Measurements from ENCODE around the gene TPM1. TPM values are rescaled to one million over a fixed set of nuclear protein-coding genes. Genes with fewer than 3 reads are reported as not detected.
"Not testable (repeated sequence)": the region's sequence is repeated elsewhere in the genome, so short reads cannot be mapped to it uniquely, and the experiment has no call there.

TPM1 gene
- total and polyA plus RNA-seq, 2 donors: 22.9 to 145 TPM

- Histone ChIP-seq H3K4me3 (ENCODE audit: low read length in 2 of 2) (no peak overlapping the region), H3K27me3 (ENCODE audit: control insufficient read depth in 2 of 2, insufficient read depth in 1 of 2, low read length in 1 of 2) (no peaks in the 10 kb centered on the region), H3K9me3 (ENCODE audit: control insufficient read depth in 2 of 2, insufficient read depth in 1 of 2, low read length in 1 of 2) (peaks cover 0 to 7% of the 10 kb centered on the region in 2 donors), H3K4me1 (ENCODE audit: control insufficient read depth in 2 of 2, insufficient read depth in 2 of 2, low read length in 2 of 2) (no peaks in the 10 kb centered on the region), H3K36me3 (ENCODE audit: control insufficient read depth in 2 of 2, insufficient read depth in 2 of 2, low read length in 1 of 2) (no peaks in the 10 kb centered on the region), H3K27ac (ENCODE audit: low read depth in 1 of 2, low read length in 1 of 2) (no peak overlapping the region)
- DNase-seq (ENCODE audit: low read depth in 6 of 9, low spot score in 9 of 9): no peak
- 72% methylated on average over 7 of the region's 7 CpGs for WGBS
Observed at GRCh38 chr15:63104727-63105126, 62.2 kb downstream of the TPM1 start.

GRCh38 chr15:63105354-63105753, 62.8 kb downstream of the TPM1 start:
- not testable (repeated sequence) for H3K27me3 ChIP-seq (ENCODE audit: control insufficient read depth in 2 of 2, insufficient read depth in 1 of 2, low read length in 1 of 2); H3K9me3 ChIP-seq (ENCODE audit: control insufficient read depth in 2 of 2, insufficient read depth in 1 of 2, low read length in 1 of 2); H3K27ac ChIP-seq (ENCODE audit: low read depth in 1 of 2, low read length in 1 of 2); H3K4me3 ChIP-seq (ENCODE audit: low read length in 2 of 2); H3K4me1 ChIP-seq (ENCODE audit: control insufficient read depth in 2 of 2, insufficient read depth in 2 of 2, low read length in 2 of 2); DNase-seq (ENCODE audit: low read depth in 6 of 9, low spot score in 9 of 9); H3K36me3 ChIP-seq (ENCODE audit: control insufficient read depth in 2 of 2, insufficient read depth in 2 of 2, low read length in 1 of 2)
- 83% methylated on average over 8 of the region's 8 CpGs for WGBS

GRCh38 chr15:63107895-63108546, 65.5 kb downstream of the TPM1 start:
- H3K27me3 ChIP-seq (ENCODE audit: control insufficient read depth in 2 of 2, insufficient read depth in 1 of 2, low read length in 1 of 2): no peaks in the 10 kb centered on the region
- 93% methylated on average over 9 of the region's 9 CpGs for WGBS
- no peak for DNase-seq (ENCODE audit: low read depth in 6 of 9, low spot score in 9 of 9)

GRCh38 chr15:63109498-63109897, 67.0 kb downstream of the TPM1 start:
- no peak overlapping the region for H3K4me3 ChIP-seq (ENCODE audit: low read length in 2 of 2)
- no peaks in the 10 kb centered on the region for H3K27me3 ChIP-seq (ENCODE audit: control insufficient read depth in 2 of 2, insufficient read depth in 1 of 2, low read length in 1 of 2)
- no peaks in the 10 kb centered on the region for H3K36me3 ChIP-seq (ENCODE audit: control insufficient read depth in 2 of 2, insufficient read depth in 2 of 2, low read length in 1 of 2)
- H3K4me1 ChIP-seq (ENCODE audit: control insufficient read depth in 2 of 2, insufficient read depth in 2 of 2, low read length in 2 of 2): peaks cover 0 to 6% of the 10 kb centered on the region in 2 donors
- H3K27ac ChIP-seq (ENCODE audit: low read depth in 1 of 2, low read length in 1 of 2): no peak overlapping the region
- no peak for DNase-seq (ENCODE audit: low read depth in 6 of 9, low spot score in 9 of 9)
- peaks cover 0 to 7% of the 10 kb centered on the region in 2 donors for H3K9me3 ChIP-seq (ENCODE audit: control insufficient read depth in 2 of 2, insufficient read depth in 1 of 2, low read length in 1 of 2)
- 97% methylated on average over 2 of the region's 2 CpGs for WGBS

More at GRCh38 chr15:63107895-63108546, 65.5 kb downstream of the TPM1 start:
- peaks cover 0 to 7% of the 10 kb centered on the region in 2 donors for H3K9me3 ChIP-seq (ENCODE audit: control insufficient read depth in 2 of 2, insufficient read depth in 1 of 2, low read length in 1 of 2)
- H3K27ac ChIP-seq (ENCODE audit: low read depth in 1 of 2, low read length in 1 of 2): no peak overlapping the region
- no peak overlapping the region for H3K4me3 ChIP-seq (ENCODE audit: low read length in 2 of 2)
- H3K4me1 ChIP-seq (ENCODE audit: control insufficient read depth in 2 of 2, insufficient read depth in 2 of 2, low read length in 2 of 2): peaks cover 0 to 6% of the 10 kb centered on the region in 2 donors
- H3K36me3 ChIP-seq (ENCODE audit: control insufficient read depth in 2 of 2, insufficient read depth in 2 of 2, low read length in 1 of 2): no peaks in the 10 kb centered on the region

GRCh38 chr15:63109920-63110319, 67.4 kb downstream of the TPM1 start:
- 94% methylated on average over 2 of the region's 2 CpGs for WGBS
- Histone ChIP-seq H3K27ac (ENCODE audit: low read depth in 1 of 2, low read length in 1 of 2) (no peak overlapping the region), H3K4me3 (ENCODE audit: low read length in 2 of 2) (no peak overlapping the region), H3K36me3 (ENCODE audit: control insufficient read depth in 2 of 2, insufficient read depth in 2 of 2, low read length in 1 of 2) (no peaks in the 10 kb centered on the region), H3K27me3 (ENCODE audit: control insufficient read depth in 2 of 2, insufficient read depth in 1 of 2, low read length in 1 of 2) (no peaks in the 10 kb centered on the region), H3K4me1 (ENCODE audit: control insufficient read depth in 2 of 2, insufficient read depth in 2 of 2, low read length in 2 of 2) (peaks cover 0 to 6% of the 10 kb centered on the region in 2 donors), H3K9me3 (ENCODE audit: control insufficient read depth in 2 of 2, insufficient read depth in 1 of 2, low read length in 1 of 2) (peaks cover 0 to 7% of the 10 kb centered on the region in 2 donors)
- no peak for DNase-seq (ENCODE audit: low read depth in 6 of 9, low spot score in 9 of 9)

- peaks cover 0 to 6% of the 10 kb centered on the region in 2 donors for H3K4me1 ChIP-seq (ENCODE audit: control insufficient read depth in 2 of 2, insufficient read depth in 2 of 2, low read length in 2 of 2)
- H3K27me3 ChIP-seq (ENCODE audit: control insufficient read depth in 2 of 2, insufficient read depth in 1 of 2, low read length in 1 of 2): no peaks in the 10 kb centered on the region
- H3K9me3 ChIP-seq (ENCODE audit: control insufficient read depth in 2 of 2, insufficient read depth in 1 of 2, low read length in 1 of 2): peaks cover 0 to 6% of the 10 kb centered on the region in 2 donors
- DNase-seq (ENCODE audit: low read depth in 6 of 9, low spot score in 9 of 9): no peak
- WGBS: 95% methylated on average over 3 of the region's 3 CpGs
- H3K36me3 ChIP-seq (ENCODE audit: control insufficient read depth in 2 of 2, insufficient read depth in 2 of 2, low read length in 1 of 2): no peaks in the 10 kb centered on the region
- H3K4me3 ChIP-seq (ENCODE audit: low read length in 2 of 2): no peak overlapping the region
- H3K27ac ChIP-seq (ENCODE audit: low read depth in 1 of 2, low read length in 1 of 2): peak overlapping the region in 1 of 2 donors; percentile 4
Observed at GRCh38 chr15:63110428-63111026, 68.0 kb downstream of the TPM1 start.

GRCh38 chr15:63111481-63111880, 68.9 kb downstream of the TPM1 start:
- Histone ChIP-seq H3K4me3 (ENCODE audit: low read length in 2 of 2) (no peak overlapping the region), H3K4me1 (ENCODE audit: control insufficient read depth in 2 of 2, insufficient read depth in 2 of 2, low read length in 2 of 2) (peaks cover 0 to 6% of the 10 kb centered on the region in 2 donors), H3K27me3 (ENCODE audit: control insufficient read depth in 2 of 2, insufficient read depth in 1 of 2, low read length in 1 of 2) (no peaks in the 10 kb centered on the region), H3K36me3 (ENCODE audit: control insufficient read depth in 2 of 2, insufficient read depth in 2 of 2, low read length in 1 of 2) (no peaks in the 10 kb centered on the region), H3K9me3 (ENCODE audit: control insufficient read depth in 2 of 2, insufficient read depth in 1 of 2, low read length in 1 of 2) (no peaks in the 10 kb centered on the region), H3K27ac (ENCODE audit: low read depth in 1 of 2, low read length in 1 of 2) (no peak overlapping the region)
- no peak for DNase-seq (ENCODE audit: low read depth in 6 of 9, low spot score in 9 of 9)

- H3K4me1 ChIP-seq (ENCODE audit: control insufficient read depth in 2 of 2, insufficient read depth in 2 of 2, low read length in 2 of 2): peaks cover 0 to 6% of the 10 kb centered on the region in 2 donors
- H3K36me3 ChIP-seq (ENCODE audit: control insufficient read depth in 2 of 2, insufficient read depth in 2 of 2, low read length in 1 of 2): no peaks in the 10 kb centered on the region
- 94% methylated on average over 3 of the region's 3 CpGs for WGBS
Observed at GRCh38 chr15:63112871-63113270, 70.3 kb downstream of the TPM1 start.

GRCh38 chr15:63114465-63114864, 71.9 kb downstream of the TPM1 start:
- Histone ChIP-seq H3K9me3 (ENCODE audit: control insufficient read depth in 2 of 2, insufficient read depth in 1 of 2, low read length in 1 of 2) (peaks cover under 1 to 4% of the 10 kb centered on the region in 2 donors), H3K36me3 (ENCODE audit: control insufficient read depth in 2 of 2, insufficient read depth in 2 of 2, low read length in 1 of 2) (no peaks in the 10 kb centered on the region), H3K4me3 (ENCODE audit: low read length in 2 of 2) (no peak overlapping the region), H3K4me1 (ENCODE audit: control insufficient read depth in 2 of 2, insufficient read depth in 2 of 2, low read length in 2 of 2) (peaks cover 0 to 6% of the 10 kb centered on the region in 2 donors), H3K27me3 (ENCODE audit: control insufficient read depth in 2 of 2, insufficient read depth in 1 of 2, low read length in 1 of 2) (no peaks in the 10 kb centered on the region), H3K27ac (ENCODE audit: low read depth in 1 of 2, low read length in 1 of 2) (no peak overlapping the region)
- no peak for DNase-seq (ENCODE audit: low read depth in 6 of 9, low spot score in 9 of 9)
- 95% methylated on average over 2 of the region's 2 CpGs for WGBS

More at GRCh38 chr15:63112871-63113270, 70.3 kb downstream of the TPM1 start:
- Histone ChIP-seq H3K27me3 (ENCODE audit: control insufficient read depth in 2 of 2, insufficient read depth in 1 of 2, low read length in 1 of 2) (no peaks in the 10 kb centered on the region), H3K9me3 (ENCODE audit: control insufficient read depth in 2 of 2, insufficient read depth in 1 of 2, low read length in 1 of 2) (no peaks in the 10 kb centered on the region), H3K27ac (ENCODE audit: low read depth in 1 of 2, low read length in 1 of 2) (no peak overlapping the region), H3K4me3 (ENCODE audit: low read length in 2 of 2) (no peak overlapping the region)
- no peak for DNase-seq (ENCODE audit: low read depth in 6 of 9, low spot score in 9 of 9)
